Prostate gland (tissue), 2 donors: ENCODE measurements around the gene RPUSD1. TPM values are rescaled to one million over a fixed set of nuclear protein-coding genes. Genes with fewer than 3 reads are reported as not detected.
"Not testable (repeated sequence)": the region's sequence is repeated elsewhere in the genome, so short reads cannot be mapped to it uniquely, and the experiment has no call there.

Experiments used
- DNase-seq: peaks from one replicate; pipeline ENCODE4 v3.0.0-alpha.2; 2019; ENCODE audit warnings: low spot score
- H3K27ac ChIP-seq, 2 donors: fragments of 200-600 bp; sonication (generic); 2 replicates each; pipeline ENCODE4 v1.5.1; 2017 to 2019
- H3K27me3 ChIP-seq: fragments of 200-600 bp; sonication (generic); replicated peaks from 2 replicates; pipeline ENCODE4 v1.5.1; 2019; ENCODE audit not compliant: insufficient read depth
- H3K36me3 ChIP-seq, 2 donors: fragments of 200-600 bp; sonication (generic); 1 replicate in 1 of 2; 2 replicates in 1 of 2; pipeline versions ENCODE4 v1.5.1 to v1.8.1; 2017 to 2019
- H3K4me1 ChIP-seq: fragments of 200-600 bp; sonication (generic); replicated peaks from 2 replicates; pipeline ENCODE4 v1.5.1; 2019
- H3K4me3 ChIP-seq, 2 donors: fragments of 200-600 bp; sonication (generic); 2 replicates each; pipeline ENCODE4 v1.5.1; 2017 to 2019
- H3K9me3 ChIP-seq: fragments of 200-600 bp; sonication (generic); 2 replicates; pipeline ENCODE4 v1.5.1; 2017
- CTCF ChIP-seq, 4 experiments: fragments of 200-600 bp in 2 of 4; fragments of 450-650 bp in 2 of 4; sonication (generic) in 2 of 4; IDR thresholded peaks; 1 replicate in 3 of 4; 2 replicates in 1 of 4; pipeline ENCODE4 v1.5.1; 2016 to 2019; ENCODE audit warnings: antibody characterized with exemption in 4 of 4, mild to moderate bottlenecking in 2 of 4, moderate library complexity in 2 of 4
- POLR2A ChIP-seq: fragments of 450-650 bp; IDR thresholded peaks from one replicate; pipeline ENCODE4 v1.6.1; 2016; ENCODE audit warnings: antibody characterized with exemption, mild to moderate bottlenecking
- POLR2AphosphoS5 ChIP-seq: sonication (generic); formaldehyde crosslinking; IDR thresholded peaks from one replicate; pipeline ENCODE4 v1.6.1; 2017; ENCODE audit warnings: antibody characterized with exemption
- WGBS: methylation state at CpG from one replicate; pipeline ENCODE4 v1.1.5; 2018; 5-methylcytosine and 5-hydroxymethylcytosine counted together
- intact Hi-C: fragments of 100-400 bp; cut with DNase I; formaldehyde crosslinking; loops from one replicate; pipeline ENCODE4 v1.14.2; 2022
- total RNA-seq, 2 donors: library from RNA; depleted of rRNA; stranded (reverse); fragments of >200 nt; gene quantifications; one replicate each; pipeline ENCODE4 v1.1.0, GENCODE V29; 2016

The RPUSD1 gene
- total RNA-seq, 2 donors from 2014 or later, result 22.0 to 32.4 TPM

GRCh38 chr16:776824-777223, 11.4 kb downstream of the RPUSD1 start:
- WGBS, result 63% methylated on average over 9 of the region's 9 CpGs
- intact Hi-C loops, result no loop called here
- peaks cover 9% of the 10 kb centered on the region for H3K27me3 ChIP-seq

GRCh38 chr16:776298-776697, 11.9 kb downstream of the RPUSD1 start:
- H3K4me3 ChIP-seq, DNase-seq, H3K4me1 ChIP-seq, H3K27ac ChIP-seq, H3K27me3 ChIP-seq, H3K9me3 ChIP-seq, intact Hi-C loops, H3K36me3 ChIP-seq: not testable (repeated sequence)
- WGBS, result 85% methylated on average over 10 of the region's 10 CpGs

More at GRCh38 chr16:776824-777223, 11.4 kb downstream of the RPUSD1 start:
- Histone ChIP-seq H3K27ac (no peak overlapping the region), H3K36me3 (no peaks in the 10 kb centered on the region), H3K4me1 (no peaks in the 10 kb centered on the region), H3K9me3 (no peaks in the 10 kb centered on the region), H3K4me3 (no peak overlapping the region)
- DNase-seq, result no peak
- TF ChIP-seq POLR2AphosphoS5 (no peak), CTCF (IDR thresholded peaks at IDR 0.05) (no peak), POLR2A (no peak)

GRCh38 chr16:775236-775796, 12.9 kb downstream of the RPUSD1 start:
- peaks cover 2% of the 10 kb centered on the region for H3K27me3 ChIP-seq
- H3K27ac ChIP-seq, result no peak overlapping the region
- whole genome bisulfite sequencing, result 64% methylated on average over 34 of the region's 36 CpGs
- H3K36me3 ChIP-seq, result no peaks in the 10 kb centered on the region
- intact Hi-C loops, result no loop called here
- H3K9me3 ChIP-seq, result no peaks in the 10 kb centered on the region
- no peak for DNase-seq
- H3K4me3 ChIP-seq, result no peak overlapping the region
- no peaks in the 10 kb centered on the region for H3K4me1 ChIP-seq
- TF ChIP-seq CTCF (IDR thresholded peaks at IDR 0.05) (no peak), POLR2AphosphoS5 (no peak), POLR2A (no peak)

GRCh38 chr16:774086-775001, 13.8 kb downstream of the RPUSD1 start:
- H3K4me3 ChIP-seq, result no peak overlapping the region
- WGBS, result 82% methylated on average over 39 of the region's 46 CpGs
- no peak overlapping the region for H3K27ac ChIP-seq
- TF ChIP-seq POLR2A (no peak), CTCF (IDR thresholded peaks at IDR 0.05) (no peak), POLR2AphosphoS5 (no peak)
- H3K27me3 ChIP-seq, result peaks cover 2% of the 10 kb centered on the region
- no peaks in the 10 kb centered on the region for H3K9me3 ChIP-seq
- no peaks in the 10 kb centered on the region for H3K36me3 ChIP-seq
- no peaks in the 10 kb centered on the region for H3K4me1 ChIP-seq
- intact Hi-C loops, result no loop called here
- DNase-seq, result no peak

GRCh38 chr16:772959-773358, 15.2 kb downstream of the RPUSD1 start:
- Histone ChIP-seq H3K4me1 (no peaks in the 10 kb centered on the region), H3K27ac (no peak overlapping the region), H3K36me3 (no peaks in the 10 kb centered on the region), H3K27me3 (peaks cover 2% of the 10 kb centered on the region), H3K9me3 (no peaks in the 10 kb centered on the region), H3K4me3 (no peak overlapping the region)
- TF ChIP-seq POLR2AphosphoS5, result no peak
- no peak for TF ChIP-seq CTCF (IDR thresholded peaks at IDR 0.05)
- TF ChIP-seq POLR2A, result no peak
- intact Hi-C loops, result no loop called here
- DNase-seq, result no peak
- 88% methylated on average over 11 of the region's 18 CpGs for WGBS
